ACHN (cell line): ENCODE data around the gene CCDC200.
"Not testable (repeated sequence)": the region's sequence is repeated elsewhere in the genome, so short reads cannot be mapped to it uniquely, and the experiment has no call there.

Experiments used
- DNase-seq: peaks from one replicate; pipeline ENCODE4 v3.0.0-alpha.2; 2015
- in situ Hi-C: cut with HindIII; loops from 2 replicates; pipeline ENCODE4 v1.10.0; 2017; ENCODE audit warnings: low sequenced_read_pairs, low pct_ligation_motif_present, low pct_unique_long_range_greater_than_20kb

Gene CCDC200

DNA sequence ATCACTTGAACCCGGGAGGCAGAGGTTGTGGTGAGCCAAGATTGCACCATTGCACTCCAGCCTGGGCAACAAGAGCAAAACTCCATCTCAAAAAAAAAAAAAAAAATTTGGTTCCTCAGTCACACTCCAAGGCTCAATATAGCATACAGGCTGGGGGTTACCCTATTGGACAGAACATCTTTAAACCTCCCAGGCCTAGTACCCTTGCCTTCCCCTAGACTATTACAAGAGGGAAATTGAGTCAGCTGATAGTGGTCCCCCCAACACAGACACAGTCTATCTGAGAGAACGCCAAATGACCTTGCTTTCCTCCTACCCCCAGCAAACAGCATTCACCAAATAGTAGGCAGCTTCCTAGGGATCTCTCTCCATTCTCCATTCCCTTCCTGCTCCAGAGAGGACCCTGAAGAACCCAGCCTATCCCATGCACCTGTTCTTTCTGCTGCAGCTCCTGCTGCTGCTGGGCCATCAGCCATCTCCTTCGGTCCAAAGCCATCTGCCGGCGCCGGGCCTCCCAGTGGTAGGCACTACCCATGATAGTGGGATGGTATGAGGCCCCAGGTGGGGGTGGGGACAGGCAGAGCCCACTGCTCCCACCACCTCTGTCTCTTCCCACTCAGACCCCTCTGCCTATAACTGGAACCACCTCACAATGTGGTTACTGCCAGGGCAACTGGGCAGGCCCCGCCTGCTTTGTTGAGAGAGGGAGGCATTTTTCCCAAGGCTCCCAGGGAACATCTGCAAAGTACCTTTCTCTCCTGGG is at the start of gene CCDC200:
Gene CCDC200 (minus strand): TSS at position 604 of the 763 bp plus-strand sequence. CDS start 69 bp downstream, at position 535.
- DNase-seq, in situ Hi-C loops: not testable (repeated sequence)

DNA sequence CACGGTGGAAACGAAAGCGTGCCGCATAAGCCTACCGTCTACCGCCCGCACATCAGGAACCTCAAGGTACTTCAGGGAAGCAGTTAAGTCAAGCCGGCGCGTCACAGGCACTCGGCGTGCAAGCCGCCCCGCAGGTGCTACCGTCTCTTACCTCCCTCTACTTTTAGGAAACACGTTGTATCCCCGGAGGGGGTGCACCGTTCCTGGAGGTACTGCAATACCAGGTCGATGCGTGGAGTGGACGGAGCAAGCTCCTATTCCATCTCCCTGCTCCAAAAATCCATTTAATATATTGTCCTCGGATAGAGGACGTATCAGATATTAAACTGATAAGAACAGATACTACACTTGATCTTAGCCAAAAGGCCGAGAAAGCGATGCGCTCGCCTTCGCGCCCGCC is 44.5 kb upstream of the CCDC200 start:
- DNase-seq, in situ Hi-C loops: not testable (repeated sequence)

DNA sequence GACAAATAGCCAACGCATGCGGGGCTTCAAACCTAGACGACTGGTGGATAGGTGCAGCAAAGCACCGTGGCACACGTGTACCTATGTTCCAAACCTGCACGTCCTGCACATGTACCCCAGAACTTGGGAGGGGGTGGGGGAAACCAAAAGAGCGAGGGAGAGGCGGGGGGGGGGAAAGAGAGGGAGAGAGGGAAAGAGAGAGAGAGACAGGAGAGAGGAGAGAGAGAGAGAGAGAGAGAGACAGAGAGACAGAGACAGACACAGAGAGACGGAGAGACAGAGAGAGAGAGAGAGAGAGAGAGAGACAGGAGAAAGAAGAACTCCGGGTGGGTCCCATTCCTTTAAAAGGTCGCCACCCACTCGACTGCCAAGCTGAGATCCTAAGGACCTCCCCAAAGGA is 44.1 kb upstream of the CCDC200 start:
- DNase-seq, in situ Hi-C loops: not testable (repeated sequence)

DNA sequence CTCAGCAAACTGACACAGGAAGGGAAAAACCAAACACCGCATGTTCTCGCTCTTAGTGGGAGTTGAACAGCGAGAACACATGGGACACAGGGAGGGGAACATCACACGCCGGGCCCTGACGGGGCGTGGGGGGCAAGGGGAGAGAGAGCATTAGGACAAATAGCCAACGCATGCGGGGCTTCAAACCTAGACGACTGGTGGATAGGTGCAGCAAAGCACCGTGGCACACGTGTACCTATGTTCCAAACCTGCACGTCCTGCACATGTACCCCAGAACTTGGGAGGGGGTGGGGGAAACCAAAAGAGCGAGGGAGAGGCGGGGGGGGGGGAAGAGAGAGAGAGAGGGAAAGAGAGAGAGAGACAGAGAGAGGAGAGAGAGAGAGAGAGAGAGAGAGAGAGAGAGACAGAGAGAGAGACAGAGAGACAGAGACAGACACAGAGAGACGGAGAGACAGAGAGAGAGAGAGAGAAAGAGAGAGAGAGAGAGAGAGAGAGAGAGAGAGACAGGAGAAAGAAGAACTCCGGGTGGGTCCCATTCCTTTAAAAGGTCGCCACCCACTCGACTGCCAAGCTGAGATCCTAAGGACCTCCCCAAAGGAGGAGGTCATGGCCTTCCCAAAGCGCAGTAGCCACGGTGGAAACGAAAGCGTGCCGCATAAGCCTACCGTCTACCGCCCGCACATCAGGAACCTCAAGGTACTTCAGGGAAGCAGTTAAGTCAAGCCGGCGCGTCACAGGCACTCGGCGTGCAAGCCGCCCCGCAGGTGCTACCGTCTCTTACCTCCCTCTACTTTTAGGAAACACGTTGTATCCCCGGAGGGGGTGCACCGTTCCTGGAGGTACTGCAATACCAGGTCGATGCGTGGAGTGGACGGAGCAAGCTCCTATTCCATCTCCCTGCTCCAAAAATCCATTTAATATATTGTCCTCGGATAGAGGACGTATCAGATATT is 42.4 kb upstream of the CCDC200 start:
- DNase-seq, in situ Hi-C loops: not testable (repeated sequence)

DNA sequence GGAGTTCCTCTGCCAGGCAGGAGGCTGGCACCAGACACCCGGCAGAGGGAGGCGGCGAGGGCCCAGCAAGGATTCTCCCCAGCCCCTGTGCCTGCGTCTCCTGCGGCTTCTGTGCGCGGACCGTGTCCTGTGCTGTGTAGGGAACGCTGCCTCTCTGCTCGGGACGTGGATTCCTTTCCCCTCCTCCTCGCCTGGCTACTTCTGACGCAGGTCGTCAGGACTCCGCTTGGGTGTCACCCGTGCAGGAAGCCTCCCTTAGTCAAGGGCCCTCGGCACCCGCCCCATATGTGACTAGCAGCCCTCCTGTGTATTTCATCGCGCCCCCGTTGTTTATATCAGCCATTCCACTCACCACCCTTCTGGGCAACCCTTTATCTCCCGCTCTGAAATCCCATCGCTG is 18.0 kb upstream of the CCDC200 start:
- DNase-seq, in situ Hi-C loops: not testable (repeated sequence)

DNA sequence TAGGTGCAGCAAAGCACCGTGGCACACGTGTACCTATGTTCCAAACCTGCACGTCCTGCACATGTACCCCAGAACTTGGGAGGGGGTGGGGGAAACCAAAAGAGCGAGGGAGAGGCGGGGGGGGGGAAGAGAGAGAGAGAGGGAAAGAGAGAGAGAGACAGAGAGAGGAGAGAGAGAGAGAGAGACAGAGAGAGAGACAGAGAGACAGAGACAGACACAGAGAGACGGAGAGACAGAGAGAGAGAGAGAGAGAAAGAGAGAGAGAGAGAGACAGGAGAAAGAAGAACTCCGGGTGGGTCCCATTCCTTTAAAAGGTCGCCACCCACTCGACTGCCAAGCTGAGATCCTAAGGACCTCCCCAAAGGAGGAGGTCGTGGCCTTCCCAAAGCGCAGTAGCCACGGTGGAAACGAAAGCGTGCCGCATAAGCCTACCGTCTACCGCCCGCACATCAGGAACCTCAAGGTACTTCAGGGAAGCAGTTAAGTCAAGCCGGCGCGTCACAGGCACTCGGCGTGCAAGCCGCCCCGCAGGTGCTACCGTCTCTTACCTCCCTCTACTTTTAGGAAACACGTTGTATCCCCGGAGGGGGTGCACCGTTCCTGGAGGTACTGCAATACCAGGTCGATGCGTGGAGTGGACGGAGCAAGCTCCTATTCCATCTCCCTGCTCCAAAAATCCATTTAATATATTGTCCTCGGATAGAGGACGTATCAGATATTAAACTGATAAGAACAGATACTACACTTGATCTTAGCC is 12.4 kb upstream of the CCDC200 start:
- DNase-seq, in situ Hi-C loops: not testable (repeated sequence)

DNA sequence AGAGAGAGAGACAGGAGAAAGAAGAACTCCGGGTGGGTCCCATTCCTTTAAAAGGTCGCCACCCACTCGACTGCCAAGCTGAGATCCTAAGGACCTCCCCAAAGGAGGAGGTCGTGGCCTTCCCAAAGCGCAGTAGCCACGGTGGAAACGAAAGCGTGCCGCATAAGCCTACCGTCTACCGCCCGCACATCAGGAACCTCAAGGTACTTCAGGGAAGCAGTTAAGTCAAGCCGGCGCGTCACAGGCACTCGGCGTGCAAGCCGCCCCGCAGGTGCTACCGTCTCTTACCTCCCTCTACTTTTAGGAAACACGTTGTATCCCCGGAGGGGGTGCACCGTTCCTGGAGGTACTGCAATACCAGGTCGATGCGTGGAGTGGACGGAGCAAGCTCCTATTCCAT is 11.2 kb upstream of the CCDC200 start:
- in situ Hi-C loops, DNase-seq: not testable (repeated sequence)

DNA sequence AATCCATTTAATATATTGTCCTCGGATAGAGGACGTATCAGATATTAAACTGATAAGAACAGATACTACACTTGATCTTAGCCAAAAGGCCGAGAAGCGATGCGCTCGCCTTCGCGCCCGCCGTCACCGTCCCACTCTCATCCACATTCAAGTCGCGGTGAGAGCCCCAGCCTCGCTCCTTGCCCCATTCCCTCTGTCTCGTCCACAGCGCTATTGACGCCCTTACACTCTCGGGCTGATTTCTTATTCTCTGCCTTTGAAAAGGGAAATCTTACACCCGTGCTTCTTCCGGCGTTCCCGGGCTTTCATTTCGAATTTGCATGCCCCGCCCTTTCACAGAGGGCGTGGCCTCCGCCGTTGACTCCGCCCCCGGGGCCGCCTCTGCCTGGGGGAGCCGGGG is 5.5 kb upstream of the CCDC200 start, which contains the start of gene RNU2-1:
Gene RNU2-1 (minus strand): TSS at position 101 of the 400 bp plus-strand sequence.
- in situ Hi-C loops, DNase-seq: not testable (repeated sequence)

DNA sequence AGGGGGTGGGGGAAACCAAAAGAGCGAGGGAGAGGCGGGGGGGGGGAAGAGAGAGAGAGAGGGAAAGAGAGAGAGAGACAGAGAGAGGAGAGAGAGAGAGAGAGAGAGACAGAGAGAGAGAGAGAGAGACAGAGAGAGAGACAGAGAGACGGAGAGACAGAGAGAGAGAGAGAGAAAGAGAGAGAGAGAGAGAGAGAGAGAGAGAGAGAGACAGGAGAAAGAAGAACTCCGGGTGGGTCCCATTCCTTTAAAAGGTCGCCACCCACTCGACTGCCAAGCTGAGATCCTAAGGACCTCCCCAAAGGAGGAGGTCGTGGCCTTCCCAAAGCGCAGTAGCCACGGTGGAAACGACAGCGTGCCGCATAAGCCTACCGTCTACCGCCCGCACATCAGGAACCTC is 4.8 kb upstream of the CCDC200 start:
- in situ Hi-C loops, DNase-seq: not testable (repeated sequence)

DNA sequence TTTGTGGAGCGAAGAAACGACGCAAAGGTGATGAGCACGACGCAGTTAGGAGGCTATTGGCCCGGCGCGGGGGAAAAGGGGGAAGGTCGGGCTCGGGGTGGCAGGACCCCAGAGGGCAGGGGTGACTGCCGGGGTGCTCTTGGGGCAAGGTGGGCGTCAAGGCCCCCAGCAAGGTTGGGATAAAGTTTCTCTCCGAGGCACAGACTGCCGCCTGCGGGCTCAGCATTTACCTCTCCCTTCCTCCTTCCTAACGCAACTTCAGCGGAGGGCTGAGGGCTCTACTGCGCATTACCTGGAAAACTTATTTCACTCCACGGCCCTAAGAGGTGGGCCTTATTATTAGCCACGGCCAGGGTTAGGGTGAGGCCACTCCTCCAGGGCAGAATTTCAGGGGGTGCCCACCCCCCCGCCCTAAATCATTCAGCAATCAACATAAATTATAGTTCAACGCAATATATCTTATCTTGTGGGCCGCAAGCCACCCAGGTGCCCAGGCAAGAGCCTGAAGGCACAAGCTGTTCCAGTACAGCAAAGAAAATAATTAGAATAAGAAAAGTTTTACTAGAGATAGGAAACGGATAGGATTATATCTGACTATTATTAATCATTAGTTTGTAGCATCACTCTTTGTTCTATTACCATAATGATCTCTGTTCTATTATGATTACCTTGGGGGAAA is 3.7 kb upstream of the CCDC200 start:
- in situ Hi-C loops, DNase-seq: not testable (repeated sequence)

DNA sequence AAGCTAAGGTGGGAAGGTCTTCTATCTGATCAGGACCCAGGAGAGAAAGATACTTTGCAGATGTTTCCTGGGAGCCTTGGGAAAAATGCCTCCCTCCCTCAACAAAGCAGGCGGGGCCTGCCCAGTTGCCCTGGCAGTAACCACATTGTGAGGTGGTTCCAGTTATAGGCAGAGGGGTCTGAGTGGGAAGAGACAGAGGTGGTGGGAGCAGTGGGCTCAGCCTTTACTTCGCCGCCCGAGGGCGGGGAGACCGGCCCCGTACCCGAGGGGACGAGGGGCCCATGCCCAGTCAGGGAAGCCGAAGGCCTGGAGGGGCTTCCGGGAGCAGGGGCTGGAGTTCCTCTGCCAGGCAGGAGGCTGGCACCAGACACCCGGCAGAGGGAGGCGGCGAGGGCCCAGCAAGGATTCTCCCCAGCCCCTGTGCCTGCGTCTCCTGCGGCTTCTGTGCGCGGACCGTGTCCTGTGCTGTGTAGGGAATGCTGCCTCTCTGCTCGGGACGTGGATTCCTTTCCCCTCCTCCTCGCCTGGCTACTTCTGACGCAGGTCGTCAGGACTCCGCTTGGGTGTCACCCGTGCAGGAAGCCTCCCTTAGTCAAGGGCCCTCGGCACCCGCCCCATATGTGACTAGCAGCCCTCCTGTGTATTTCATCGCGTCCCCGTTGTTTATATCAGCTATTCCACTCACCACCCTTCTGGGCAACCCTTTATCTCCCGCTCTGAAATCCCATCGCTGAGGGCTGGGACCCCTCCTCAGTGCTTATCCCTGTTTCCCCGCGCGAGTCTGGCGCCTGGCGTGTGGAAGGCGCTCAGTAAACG is 3.0 kb upstream of the CCDC200 start:
- DNase-seq, in situ Hi-C loops: not testable (repeated sequence)

DNA sequence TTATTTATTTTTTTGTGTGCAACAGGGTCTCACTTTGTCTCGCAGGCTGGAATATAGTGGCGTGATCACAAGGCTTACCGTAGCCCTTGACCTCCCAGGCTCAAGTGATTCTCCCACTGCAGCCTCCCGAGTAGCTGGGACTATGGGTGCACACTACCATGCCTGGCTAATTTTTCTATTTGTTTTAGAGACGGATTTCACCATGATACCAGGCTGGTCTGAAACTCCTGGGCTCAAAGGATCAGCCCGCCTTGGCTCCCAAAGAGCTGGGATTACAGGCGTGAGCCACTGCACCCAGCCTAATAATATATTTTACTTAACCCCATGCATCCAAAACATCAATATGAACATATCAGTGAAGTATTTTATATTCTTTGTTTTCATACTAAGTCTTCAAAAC is 2.0 kb downstream of the CCDC200 start:
- in situ Hi-C loops = no loop called here
- DNase-seq = no peak

DNA sequence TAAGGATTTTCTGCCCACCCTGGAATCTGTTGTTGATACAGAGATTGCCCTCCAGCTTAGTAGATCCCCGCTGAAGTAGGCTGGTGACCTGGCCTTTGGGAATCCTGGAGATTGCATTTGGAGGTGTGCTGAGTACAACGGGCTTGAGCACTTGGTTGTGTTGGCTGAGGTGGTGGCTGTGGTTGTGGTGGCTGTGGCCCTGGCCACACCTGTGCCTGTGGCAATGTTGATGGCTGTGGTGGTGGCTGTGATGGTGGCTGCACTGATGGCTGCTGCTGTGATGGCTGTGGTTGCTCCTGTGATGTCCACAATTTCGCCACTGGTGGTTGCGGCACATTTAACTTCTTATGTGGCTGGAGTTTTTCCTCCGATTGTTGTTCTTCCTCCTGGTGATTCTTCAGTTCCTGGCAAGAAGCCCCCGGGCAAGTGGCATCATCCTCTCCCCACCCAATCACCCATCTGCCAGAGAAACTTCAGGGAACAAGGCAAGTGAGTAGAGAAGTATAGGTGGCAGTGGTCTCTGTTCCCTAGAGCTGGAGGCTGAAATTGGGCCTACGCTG is 4.2 kb downstream of the CCDC200 start:
- in situ Hi-C loops = no loop called here
- DNase-seq = no peak

DNA sequence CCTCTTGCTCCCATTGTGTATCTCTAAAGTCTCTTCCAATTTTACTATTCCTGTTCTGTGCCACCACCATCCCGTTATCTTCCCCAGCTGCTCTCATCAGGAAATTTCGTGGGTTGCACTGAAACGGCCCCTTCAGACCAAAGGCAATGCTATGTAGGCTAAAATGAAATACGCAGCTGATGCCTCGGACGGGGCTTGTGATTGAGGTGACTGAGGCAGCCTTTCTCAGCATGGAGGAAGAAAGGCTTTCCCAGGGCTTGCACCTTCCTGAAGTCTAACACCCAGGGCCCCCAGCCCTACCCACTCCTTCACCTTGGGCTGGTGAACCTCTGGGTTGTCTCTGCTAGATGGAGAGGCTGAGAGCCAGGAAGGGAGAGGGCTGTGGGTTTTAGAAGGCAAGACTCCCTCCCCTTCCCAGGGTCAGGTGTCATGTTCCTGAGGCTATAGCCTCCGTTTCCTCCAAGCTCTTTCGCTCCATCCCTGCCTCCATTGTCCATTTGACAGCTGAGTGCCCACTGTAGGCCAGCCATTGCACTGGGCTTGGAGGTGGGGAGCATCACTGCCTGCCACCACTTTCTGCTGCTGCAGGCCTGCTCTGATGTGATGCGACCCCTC is 7.8 kb downstream of the CCDC200 start:
- in situ Hi-C loops = no loop called here
- DNase-seq = no peak

DNA sequence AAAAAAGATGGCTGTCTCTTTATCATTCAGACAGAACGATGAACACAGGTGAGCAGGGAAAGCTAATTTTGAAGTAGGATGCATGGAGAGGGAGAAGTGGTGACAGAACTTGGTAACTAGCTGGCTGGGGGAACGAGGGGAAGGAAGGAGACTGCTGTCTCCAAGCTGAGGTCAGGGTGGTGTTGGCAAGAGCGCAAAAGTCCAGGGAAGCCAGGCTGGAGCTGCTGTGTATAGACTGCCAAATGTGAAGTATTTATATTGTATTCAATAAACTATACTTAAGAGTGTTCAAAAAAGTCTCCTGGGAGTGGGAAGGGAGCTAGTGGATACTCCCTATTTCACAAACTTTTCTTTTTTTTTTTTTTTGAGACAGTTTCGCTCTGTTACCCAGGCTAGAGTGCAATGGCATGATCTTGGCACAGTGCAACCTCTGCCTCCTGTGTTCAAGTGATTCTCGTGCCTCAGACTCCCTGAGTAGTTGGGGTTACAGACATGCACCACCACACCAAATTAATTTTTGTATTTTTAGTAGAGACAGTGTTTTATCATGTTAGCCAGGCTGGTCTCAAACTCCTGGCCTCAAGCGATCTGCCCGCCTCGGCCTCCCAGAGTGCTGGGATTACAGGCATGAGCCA is 8.6 kb downstream of the CCDC200 start:
- DNase-seq = no peak
- in situ Hi-C loops = no loop called here

DNA sequence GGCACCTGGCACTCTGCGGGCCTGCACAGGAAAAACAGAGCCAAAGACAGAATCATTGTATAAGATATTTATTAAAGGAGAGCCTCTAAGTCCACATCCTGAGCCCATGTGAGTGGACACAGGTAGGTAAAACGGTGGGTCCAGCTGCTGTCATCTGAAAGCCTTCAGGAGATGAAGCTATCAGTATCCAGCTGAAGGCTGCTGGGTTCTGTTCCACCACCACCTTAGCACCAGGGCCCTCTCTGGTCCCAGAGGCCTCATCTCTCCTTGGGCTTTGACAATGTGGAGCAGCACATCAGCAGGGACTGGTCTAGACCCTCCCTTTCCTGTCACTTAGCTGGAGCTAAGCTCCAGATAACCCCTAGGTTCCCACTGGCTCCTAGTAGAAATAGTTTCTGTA is 9.4 kb downstream of the CCDC200 start:
- in situ Hi-C loops = no loop called here

More for the DNA sequence above, 9.4 kb downstream of the CCDC200 start:
- no peak for DNase-seq
